GM21786 (cell line): ENCODE results near the gene DLGAP4.
"Not testable (repeated sequence)": the region's sequence is repeated elsewhere in the genome, so short reads cannot be mapped to it uniquely, and the experiment has no call there.

Source experiments
- ATAC-seq: cut with Tn5 transposase; IDR thresholded peaks from one replicate; pipeline ENCODE4 v1.9.1; 2021; ENCODE audit not compliant: unreplicated experiment

DLGAP4 gene

GRCh38 chr20:36466089-36466488, 159.9 kb downstream of the DLGAP4 start:
- no peak for ATAC-seq

DNA sequence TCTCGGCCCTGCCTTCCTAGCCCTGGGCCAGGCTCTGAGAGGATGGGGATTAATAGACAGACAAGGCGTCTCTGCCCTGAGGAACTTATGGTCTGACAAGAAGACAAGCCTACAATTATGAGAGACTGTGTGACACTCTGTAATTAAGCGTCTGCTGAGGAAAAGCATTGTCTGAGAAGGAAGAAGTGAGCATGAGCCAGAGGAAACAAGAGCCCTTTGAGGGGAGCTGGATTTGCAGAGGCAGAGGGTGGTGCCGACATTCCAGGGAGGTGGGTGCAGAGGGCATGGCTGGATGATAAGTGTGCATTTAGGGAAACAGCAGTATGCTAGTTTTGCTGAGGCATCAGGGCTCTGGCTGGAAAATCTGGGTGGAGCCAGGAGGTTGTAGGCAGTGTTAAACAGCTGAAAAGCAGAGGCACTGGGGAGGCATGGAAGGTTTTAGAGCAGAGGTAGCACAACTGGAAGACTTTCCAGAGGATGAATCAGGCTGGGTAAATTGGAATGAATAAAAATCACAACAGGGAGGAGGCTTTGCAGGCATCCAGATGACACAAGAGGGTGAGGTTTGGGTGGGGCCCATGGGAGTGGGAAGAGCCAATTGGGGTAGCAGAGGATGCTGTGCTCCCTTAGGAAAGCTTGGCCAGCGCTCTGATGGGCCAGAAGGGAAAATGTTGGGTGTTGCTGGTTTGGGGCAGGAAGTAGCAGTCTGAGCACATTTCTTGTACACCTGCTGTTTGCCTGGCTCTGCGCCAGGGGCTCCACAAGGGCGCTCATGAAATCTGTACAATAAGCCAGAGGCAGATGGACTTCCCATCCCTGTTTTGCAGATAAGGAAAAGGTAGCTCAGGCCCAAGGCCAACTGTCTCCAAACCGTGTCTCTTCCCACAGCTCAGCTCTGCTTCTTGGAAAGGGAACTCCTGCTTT, 161.2 kb downstream of the DLGAP4 start:
- ATAC-seq, result no peak

DNA sequence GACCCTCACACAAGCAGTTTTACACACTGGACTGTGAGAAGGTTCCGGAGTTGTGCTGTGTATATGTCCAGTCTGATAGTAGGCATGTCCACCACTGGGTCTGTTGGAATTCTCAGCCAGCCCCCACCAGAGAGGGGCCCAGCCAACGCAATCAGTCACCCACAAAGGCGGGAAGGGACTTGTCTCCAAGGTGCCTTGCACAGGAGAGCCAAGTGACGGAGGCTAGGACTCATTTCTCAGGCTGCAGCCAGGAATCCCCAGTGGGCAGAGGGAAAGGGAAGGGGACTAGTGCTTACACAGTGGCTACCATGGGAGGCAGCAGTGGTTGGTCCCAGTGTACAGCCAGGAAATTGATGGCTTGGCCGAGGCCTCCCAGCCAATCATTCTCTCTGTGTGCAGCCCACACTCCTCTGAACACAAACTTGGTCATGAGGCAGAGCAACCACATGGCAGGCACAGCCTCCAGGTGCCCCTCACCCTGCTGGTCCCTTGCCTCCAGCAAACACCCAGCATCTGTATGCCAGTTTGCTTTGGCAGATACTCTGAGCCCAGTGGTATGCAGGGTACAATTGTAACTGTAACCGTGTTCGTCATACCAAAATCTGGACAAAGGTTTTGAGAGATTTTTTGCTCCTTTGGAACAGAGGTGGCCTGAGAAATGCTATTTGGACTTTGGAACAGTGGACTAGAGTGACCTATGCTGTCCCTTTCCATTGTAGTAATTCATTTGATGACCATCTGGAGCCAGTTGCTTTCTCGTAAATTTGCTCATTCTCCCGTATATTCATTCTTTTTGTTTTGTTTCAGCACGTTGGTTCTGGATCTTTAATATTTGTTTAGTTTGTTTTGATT, 162.2 kb downstream of the DLGAP4 start:
- ATAC-seq, result no peak

DNA sequence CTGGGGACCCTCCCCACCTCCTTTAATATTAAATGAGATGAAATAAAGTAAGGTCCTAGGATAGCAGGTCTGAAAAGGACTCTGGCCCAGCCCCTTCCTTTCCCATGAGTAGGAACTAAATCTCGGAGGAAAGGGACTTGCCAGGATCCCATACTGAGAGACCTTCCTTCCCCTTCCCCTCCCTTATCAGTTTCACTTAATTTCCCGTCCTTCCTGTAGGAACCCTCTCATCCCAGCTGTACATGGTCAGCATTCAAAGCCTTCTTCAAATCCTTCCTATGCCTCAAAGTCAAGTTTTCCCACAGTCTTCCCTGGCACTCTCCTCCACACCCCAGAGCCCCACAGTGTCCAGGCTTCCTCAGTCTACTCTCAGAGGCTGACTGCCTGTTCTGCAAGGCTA, 163.8 kb downstream of the DLGAP4 start:
- ATAC-seq, result no peak

GRCh38 chr20:36471885-36472636, 165.9 kb downstream of the DLGAP4 start:
- ATAC-seq, result no peak

DNA sequence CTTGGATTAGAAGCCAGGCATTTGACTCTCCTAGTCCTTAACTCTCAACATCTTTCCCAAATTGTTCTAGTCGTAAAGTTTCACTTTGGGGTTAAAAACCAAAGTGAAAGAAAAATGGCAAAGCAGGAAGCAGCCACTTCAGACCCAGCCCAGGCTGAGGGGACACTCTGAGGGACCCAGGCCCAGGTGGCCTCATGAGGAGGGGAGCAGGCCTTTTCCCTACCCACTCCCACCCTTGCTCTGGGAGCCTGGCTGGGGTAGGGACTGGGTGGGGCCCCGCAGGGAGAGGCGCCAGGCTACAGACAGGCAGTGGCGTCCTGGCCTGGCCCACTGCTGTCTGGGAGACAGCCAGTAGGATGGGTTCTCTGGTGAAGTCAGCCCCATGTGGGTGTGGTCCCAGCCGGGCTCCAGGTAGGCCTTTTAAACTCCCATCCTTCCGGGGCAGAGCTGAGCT, 166.5 kb downstream of the DLGAP4 start:
- no peak for ATAC-seq

DNA sequence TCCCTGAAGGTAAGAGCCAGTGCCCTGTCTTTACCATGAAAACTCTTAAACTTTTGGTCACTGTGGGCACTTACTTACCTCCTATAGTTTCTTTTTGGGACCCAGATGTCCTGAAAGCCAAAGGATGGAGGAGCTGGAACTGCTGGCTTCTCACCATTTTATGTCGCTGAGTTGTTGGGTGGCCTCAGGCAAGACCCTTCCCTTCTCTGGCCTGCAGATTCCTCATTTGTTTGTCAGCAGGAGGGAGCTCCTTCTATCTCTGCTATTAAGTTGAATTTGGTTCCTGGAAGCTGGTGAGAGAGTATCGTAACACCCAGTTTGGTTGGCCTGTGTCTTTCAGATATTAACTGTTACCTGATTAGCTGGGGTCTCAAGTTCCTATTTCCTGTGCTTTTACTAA, 167.0 kb downstream of the DLGAP4 start:
- no peak for ATAC-seq

- no peak for ATAC-seq
These were observed 168.4 kb downstream of the DLGAP4 start for GRCh38 chr20:36474563-36474962.

DNA sequence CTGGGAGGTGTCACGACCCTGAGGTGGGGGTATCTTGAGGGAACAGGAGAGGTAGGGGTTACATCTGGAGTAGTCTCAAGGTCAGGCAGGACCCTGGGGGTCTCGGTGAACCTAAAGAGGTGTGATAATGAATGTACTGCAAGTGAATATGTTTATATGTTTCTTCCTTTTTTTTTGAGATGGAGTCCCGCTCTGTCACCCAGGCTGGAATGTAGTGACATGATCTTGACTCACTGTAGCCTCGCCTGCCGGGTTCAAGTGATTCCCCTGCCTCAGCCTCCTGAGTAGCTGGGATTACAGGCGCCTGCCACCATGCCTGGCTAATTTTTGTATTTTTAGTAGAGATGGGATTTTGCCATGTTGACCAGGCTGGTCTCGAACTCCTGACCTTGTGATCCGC, 168.9 kb downstream of the DLGAP4 start:
- not testable (repeated sequence) for ATAC-seq

DNA sequence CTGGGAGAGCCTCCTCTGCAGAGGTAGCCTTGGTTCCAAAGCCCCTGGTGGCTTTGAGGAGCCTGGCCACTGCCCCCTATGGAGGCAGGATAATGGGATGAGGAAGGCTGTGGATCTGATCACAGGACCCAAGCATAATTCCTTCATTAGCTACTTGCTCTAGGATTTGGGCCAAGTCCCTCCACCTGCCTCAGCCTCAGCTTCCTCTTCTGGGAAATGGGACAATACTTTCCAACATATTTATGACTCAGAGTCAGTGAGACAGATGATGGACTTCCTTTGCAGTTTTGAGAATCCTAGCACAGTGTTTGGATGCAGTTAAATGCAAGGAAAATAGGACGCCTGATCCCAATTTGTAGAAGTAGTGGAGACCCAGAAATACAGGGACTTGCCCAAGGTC, 171.3 kb downstream of the DLGAP4 start:
- no peak for ATAC-seq

DNA sequence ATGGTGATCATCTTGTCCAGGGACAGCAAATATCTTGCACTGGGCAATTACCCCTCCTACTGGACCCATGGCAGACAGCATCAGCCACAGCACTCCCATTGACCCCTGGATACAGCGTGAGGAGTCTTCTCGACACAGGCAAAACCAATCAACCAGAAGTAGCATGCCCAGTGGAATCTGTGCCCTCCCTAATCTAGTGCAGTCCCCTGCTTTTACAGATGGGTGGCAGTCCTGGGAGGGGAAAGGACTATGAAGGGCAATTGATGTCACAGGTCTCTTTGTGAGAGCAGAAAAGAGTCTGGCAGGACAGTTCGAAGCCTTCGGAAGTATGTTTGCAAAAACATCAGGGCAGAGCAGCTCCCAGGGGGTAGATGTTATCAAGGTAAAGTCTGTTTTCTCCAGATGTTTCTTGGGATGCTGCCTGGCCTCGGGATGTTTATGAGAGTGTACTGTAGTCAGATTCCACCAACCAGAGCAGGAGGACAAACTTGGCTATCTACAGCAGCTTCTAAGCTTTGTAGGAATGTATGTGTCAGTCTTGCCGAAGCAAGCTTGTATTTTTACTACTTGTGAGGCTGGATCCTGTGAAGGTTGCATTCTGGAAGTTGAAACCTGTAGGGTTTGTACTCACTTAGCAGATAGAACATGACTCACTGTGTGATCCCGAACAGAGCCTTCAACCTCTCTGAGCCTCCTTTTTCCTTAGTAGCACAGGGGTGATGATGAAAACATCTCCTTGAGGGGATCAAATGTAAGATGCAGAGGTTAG, 172.2 kb downstream of the DLGAP4 start:
- ATAC-seq, result no peak

GRCh38 chr20:36479938-36480337, 173.8 kb downstream of the DLGAP4 start:
- no peak for ATAC-seq

- ATAC-seq, result no peak
These were observed 174.4 kb downstream of the DLGAP4 start for GRCh38 chr20:36480456-36481048.

DNA sequence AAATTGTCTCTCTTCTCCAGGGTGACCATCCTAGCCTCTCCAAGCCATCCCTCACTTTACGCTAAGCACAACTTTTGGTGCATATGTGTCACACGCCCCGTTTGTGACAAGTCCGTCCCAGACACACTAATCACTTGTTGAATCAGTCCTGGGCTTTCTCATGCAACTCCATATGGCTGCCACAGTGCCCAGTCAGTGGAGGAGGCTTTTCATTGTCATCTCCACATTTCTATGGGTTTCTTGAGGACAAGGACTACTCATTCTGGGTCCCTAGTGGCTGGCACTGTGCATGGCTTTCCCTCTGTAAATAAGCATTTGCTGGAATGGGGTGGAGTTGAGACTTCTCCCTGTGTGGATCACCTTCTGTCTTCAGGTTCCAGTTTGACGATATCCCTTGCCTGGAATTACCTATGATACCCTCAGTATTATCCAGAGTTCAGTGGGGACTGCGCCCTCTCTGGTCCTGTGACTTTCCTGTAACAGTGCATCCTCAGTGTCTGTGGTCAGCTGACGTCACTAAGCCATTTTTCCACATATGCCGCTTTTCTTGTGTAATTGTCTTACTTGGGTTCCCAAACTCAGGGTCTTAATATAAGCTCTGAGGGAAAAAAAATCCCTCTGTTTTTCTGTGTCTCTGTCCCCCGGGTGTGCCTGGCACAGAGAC, 175.4 kb downstream of the DLGAP4 start:
- ATAC-seq, result no peak

- no peak for ATAC-seq
These were observed 175.9 kb downstream of the DLGAP4 start for GRCh38 chr20:36482044-36482473.

- no peak for ATAC-seq
These were observed 177.2 kb downstream of the DLGAP4 start for GRCh38 chr20:36483209-36483918.

DNA sequence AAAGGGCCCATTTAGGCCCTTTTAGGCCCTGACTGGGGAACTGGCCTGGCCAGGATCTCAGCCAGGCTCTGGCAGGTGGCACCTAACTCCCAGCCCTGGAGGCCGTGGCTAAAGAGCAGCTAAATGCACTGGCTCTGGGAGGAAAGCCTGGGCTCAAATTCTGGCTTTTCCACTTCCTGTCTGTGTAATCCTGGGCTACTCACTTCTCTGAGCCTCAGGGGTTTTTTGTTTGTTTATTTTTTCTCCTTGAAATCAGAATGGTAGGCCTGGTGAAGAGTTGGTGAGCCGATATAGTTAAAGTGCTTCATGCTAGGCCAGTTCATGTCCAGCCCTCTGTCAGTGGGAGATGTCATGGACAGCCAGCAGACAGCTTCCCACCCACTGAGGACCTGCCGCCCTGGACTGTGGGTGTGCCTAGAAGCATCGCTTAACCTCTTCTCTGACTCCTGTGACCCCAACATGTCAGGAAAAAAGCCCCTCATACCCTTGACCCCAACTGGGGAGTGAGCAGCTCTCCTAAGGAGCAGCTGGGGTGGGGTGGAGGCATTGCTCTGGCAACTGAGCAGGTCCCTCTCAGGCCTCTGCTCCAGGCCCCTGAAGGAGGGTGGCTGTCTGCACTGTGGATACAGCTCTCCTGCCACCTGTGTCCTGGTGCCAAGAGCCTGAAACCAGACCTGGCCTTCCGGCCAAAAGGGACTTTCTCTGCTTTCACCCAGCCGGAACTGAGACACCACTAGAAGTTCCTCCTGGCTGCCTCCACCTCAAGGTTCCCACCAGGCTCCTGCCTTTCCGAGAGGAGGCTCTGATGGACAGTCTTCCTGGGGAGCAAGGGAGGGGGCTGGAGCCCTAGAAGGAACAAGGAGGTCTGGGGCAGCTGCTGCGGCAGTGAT, 178.0 kb downstream of the DLGAP4 start:
- ATAC-seq, result no peak

GRCh38 chr20:36485286-36485685, 179.1 kb downstream of the DLGAP4 start:
- ATAC-seq, result no peak
